Measurements from ENCODE around the gene RERE.
A peak's percentile ranks its signal among the peaks of the same experiment; 100 is the strongest.

The RERE gene

DNA sequence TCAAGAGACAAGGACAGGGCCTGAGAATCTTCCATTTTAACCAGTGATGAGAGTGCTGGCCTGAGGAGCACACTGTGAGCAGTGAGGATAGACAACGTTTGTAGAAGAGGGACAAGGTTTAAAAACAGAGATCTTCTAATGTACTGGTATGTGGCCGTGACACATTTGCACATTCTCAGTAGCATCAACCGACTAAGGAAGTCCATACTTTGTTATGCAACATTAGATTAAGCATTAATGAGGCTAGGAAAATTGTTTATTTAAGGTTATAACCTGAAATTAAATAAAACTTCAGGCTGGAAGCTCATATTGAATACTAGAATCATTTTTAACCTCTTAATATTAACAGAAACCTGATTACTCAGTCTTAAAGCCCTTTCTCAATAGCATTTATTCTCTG is 400.6 kb downstream of the RERE start:
- no peak for DNase-seq

GRCh38 chr1:8415526-8416278 is 401.7 kb downstream of the RERE start:
- DNase-seq = no peak

- DNase-seq = no peak
Observed at GRCh38 chr1:8412183-8412831, 405.1 kb downstream of the RERE start.

DNA sequence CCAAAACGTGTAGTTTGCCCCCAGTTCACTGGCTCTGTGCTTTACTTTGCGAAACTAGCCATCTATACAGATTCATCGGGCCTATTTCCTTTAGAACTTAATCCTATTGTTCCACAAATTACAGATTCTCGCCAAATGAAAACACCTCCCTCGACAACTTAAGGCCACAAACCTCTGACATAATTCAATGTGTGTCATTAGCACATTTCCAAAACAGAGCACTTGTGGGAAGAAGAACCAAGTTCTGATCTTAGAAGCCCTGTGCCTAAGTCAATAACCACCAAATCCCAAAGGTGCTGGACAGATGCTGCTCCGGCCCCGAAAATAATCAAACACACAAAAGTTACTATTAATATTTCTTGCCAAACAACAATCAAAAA is 405.6 kb downstream of the RERE start:
- DNase-seq = no peak

- DNase-seq = no peak
Observed at GRCh38 chr1:8410791-8411190, 406.6 kb downstream of the RERE start.

DNA sequence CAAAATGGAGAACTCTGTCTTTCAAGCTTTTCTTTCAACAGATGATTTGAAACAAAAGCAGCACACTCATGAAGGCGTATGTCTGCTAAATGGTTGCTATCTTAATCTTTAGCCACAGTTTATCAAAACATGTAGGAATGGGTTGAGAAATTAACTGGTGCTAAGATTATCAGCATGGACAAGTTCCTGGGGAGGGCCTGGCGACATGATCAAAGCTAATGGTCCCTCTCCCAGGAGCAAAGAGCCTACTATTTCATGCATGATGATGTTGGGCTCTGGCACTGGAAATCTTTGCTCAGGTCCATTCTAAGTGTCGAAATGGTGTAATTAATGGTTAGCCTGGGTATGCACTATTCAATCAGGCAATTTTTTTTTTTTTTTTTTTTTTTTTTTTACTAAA is 407.8 kb downstream of the RERE start:
- DNase-seq = no peak

DNA sequence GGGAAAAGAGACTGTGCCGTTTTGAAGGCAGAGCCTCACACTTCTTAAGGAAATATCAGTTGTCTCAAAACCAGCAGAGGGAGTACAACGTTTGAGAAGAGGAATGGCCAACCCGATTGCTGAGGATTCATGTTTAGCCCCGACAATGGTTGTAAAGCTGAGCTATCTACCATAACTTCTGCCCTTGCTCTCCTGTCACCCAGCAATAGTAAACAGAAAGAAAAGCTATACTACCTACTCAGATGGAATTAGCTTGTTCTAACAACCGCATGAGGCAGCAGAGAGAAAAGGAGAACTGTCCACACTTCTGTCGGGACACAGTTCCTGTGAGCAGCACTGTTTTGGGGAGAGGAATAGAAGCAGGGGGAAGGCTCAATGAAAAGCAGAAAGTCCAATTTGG is 408.3 kb downstream of the RERE start:
- DNase-seq = peak; percentile 13

- no peak for DNase-seq
Observed at GRCh38 chr1:8408151-8408839, 409.1 kb downstream of the RERE start.

DNA sequence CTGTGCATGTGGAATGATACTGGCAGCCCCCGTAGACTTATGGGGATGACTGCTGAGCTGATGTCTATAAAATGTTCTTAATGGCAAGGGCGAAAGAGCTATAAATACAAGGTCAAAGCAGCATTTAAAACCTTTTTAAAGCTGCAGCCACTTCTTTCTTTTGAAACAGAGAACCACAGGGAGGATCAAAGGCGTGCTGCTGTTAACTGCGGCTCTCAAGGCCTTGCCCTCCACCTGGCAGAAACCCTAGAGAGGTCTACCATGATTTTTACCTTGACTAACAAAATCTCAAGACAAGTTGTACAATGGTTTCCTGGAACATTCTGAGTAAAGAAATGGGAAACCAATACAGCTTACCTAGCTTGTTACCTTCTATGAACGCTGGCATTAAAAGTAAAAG is 409.8 kb downstream of the RERE start:
- DNase-seq = no peak

DNA sequence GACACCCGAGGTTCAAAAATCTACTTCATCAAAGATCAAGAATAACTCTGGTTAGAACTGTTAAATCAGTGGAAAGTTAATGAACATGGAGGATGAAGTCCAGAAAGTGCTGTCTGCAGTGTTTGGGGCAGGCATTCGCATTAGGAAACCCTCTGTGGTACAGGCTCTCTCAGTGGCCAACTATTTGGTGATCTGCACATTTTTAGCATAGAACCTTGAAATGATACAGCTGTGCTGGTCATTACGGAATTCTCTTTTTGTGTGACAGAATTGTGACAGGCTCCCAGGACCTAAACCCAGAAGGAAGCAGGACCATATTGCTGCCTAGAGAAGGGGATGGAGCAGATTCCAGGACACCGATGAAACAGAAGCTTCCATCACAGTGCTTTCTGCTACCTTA is 410.5 kb downstream of the RERE start:
- DNase-seq = no peak

DNA sequence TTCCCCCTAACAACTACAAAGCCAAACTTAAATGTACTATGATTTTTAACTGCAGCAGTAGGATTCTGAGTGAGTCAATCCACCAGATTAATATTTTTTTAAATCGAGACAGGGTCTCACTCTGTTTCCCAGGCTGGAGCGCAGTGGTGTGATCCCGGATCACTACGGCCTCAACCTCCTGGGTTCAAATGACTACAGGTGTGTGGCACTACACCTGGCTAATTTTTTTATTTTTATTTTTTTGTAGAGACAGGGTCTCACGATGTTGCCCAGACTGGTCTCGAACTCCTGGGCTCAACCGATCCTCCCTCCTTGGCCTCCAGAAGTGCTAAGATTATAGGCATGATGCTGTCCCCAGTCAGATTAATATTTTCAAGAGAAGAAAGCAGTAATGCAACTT is 411.4 kb downstream of the RERE start:
- DNase-seq = no peak

DNA sequence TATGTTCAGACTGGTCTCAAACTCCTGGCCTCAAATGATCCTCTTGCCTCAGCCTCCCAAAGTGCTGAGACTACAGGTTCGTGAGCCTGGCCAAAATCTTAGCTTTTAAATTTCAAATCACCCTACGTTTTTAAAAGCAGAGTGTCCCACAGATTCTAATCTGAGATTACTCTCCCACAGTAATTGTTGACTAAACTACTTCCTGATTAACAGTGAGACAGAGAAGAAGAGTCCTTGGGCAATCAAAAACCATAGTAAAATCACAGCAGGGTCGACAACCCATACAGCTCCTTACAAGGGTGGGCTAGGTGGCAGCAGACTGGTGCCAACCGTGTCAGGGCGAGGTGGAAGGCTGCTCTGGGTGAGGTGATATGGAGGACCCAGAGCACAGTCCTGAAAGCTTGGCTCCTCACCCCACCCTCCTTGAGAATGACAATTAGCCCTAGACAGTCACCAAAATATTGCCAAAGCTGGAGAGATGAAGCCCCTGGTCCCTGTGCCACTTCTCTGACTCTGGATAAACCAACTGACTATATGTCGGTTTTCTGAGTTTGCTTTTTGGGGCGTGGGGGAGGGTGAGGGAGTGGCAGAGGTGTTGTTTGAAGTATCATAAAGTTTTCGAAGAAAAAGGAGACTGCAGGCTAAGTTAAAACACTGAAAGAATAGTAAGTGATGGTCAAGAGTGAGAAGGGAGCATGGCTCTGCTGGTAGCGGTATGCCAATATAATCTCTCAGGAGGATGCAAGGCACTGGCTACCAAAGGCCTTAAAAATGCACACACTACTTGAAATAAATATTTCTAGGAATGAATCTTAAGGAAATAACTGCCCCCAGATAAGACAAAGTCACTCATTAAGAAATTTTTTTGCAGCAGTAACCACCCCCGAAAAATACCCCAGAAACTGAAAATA is 412.7 kb downstream of the RERE start:
- DNase-seq = no peak

GRCh38 chr1:8402109-8402710 is 415.2 kb downstream of the RERE start:
- DNase-seq = peak; percentile 8

DNA sequence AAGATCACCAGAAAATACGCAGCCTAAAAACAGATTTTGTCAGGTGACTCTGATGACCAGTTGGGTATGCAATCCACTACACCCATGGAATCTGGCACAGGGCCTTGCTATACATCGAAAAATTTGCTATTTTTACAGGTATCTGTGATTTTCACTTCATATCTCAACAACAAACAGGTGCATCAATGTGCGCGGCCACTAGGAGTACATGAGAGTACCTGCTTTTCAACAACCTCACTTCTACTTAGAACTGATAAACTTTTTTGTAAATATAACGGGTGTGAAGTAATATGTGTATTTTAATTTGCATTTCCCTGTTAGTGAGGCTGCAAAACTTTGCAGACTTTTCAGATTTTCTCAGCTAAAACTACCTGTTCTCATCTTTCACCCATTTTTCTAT is 418.8 kb downstream of the RERE start:
- DNase-seq = peak; percentile 23

- no peak for DNase-seq
Observed at GRCh38 chr1:8398086-8398485, 419.4 kb downstream of the RERE start.

DNA sequence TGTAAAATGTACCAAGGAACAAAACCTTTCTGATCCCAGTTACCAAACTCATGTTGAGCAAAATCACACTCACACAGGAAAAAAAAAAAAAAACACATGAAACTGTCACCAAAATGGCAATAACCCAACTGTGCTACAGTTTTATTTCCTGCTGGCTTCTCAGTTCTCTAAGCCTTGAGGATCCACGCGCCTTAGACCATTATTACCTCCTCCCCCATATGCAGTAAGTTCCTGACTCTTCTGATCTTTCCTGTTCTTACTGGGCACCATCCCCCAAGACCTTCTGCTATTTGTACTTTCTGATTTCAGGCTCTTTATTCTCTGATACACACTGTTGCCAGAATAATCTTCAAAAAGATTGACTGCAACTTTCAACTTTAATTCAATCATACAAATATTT is 419.9 kb downstream of the RERE start:
- no peak for DNase-seq

DNA sequence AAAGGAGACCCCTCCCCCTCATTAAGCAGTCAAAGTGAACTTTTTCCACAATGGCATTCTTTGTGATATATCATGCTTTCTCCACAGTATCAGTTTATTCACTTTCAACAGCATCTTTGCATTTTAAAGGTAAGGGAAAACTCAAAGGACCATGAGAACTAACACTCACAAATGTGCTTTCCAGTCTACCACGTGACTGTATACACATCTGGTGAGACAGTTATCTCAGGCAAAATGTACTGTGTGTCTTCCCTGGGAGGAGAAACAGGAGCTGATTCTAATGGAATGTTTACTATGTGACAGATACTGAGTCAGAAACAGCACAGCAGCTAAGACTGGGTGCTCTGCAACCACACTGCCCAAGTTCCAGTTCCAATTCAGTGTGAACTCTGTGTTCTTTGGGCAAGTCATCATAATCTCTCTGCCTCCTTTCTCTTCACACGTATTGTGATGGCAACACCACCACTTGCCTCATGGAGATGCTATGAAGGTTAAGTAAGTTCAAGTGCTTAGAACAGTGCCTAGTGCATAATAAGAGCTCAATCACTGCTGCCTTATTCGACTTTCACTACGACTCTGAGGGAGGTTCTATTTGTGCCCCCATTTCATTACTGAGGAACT is 420.5 kb downstream of the RERE start:
- no peak for DNase-seq

DNA sequence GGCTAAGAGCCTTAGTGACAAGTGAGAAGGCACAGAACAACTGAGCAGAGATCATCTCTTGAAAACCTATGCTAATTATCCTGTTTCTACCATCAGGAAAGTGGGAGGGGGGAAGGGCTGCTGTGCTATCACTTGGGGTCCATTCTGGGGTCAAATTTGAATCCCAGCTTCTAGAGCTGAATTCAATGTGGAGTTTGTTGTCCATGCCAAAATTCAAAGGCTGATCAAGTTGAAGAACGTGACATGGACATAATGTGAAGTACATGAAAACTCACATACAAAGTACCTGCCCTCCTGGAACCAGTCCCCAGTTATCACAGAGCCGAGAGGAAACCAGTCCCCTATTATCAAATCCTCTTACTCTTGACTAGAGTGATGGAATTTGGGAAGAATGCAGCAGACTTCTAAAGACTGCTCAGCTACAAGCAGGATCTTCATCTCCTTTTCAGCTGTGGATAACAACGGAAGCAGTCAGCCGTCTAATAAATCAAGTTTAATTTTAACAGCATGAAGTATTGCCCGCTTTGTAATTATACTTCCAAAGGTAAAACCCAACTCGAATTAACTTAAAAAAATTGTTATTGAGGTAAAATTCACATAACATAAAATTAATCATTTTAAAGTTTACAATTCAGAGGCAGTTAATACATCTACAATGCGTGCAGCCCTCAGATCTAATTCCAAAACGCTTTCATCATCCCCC is 421.2 kb downstream of the RERE start:
- DNase-seq = no peak

GRCh38 chr1:8395433-8395866 is 422.0 kb downstream of the RERE start:
- DNase-seq = no peak

DNA sequence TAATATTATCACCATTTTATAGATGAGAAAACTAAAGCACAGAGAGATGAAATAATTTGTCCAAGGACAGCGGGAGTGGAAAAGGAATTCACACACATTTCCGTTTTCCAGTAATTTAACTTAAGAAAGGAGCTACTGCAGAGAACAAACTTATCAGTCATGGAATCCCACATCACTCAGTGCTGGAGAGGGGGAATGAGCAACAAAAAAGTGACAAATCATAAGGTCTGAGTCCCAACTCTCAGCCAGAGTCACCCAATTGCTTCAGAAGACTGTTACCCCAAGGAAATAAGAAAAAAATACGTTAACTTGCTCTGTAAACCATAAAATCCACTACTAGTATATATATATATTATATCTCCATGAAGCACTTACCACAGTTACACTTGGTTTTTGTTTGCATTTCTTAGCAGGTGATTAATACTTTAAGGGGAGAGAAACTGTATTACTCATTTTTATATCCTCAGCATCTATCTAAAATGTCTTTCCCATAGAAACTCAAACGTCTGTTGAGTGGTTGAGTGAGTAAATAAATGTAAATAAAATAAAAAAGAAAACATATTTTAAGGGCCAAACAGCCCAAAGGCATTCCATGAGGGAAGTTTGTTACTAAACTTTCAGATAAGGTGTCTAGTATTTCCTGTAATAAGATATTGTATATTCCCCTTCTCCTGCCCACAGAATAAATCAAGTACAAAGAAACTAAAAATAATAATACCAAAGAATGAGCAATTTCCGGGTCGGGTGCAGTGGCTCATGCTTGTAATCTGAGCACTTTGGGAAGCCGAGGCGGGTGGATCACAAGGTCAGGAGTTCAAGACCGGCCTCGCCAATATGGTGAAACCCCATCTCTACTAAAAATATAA is 422.8 kb downstream of the RERE start:
- no peak for DNase-seq

GRCh38 chr1:8392522-8392921 is 424.9 kb downstream of the RERE start:
- DNase-seq = no peak
